Omental fat pad (tissue), 4 donors: ENCODE data around the gene TAS2R14. TPM values are rescaled to one million over a fixed set of nuclear protein-coding genes. Genes with fewer than 3 reads are reported as not detected.

Experiments used
- ATAC-seq: fragments of 150-250 bp; one replicate; pipeline ENCODE4 v1.9.1; 2016; ENCODE audit warnings: mild to moderate bottlenecking, moderate library complexity; ENCODE audit not compliant: low FRiP score
- DNase-seq: peaks from one replicate; pipeline ENCODE4 v3.0.0-alpha.2; 2019; ENCODE audit warnings: low spot score
- total RNA-seq, 4 donors: library from RNA; depleted of rRNA; stranded (reverse); fragments of >200 nt; gene quantifications; one replicate each; pipeline ENCODE4 v1.1.0, GENCODE V29; 2016
- TF ChIP-seq, protein P1 (sequence below), 3 donors: fragments of 450-650 bp; IDR thresholded peaks; one replicate each; pipeline ENCODE4 v1.5.1; 2016 to 2017; ENCODE audit warnings: antibody characterized with exemption in 3 of 3, mild to moderate bottlenecking in 3 of 3, moderate library complexity in 2 of 3

Gene TAS2R14
- total RNA-seq, 4 donors from 2014 or later, result 1.9 to 8.7 (median 3.0) TPM

DNA sequence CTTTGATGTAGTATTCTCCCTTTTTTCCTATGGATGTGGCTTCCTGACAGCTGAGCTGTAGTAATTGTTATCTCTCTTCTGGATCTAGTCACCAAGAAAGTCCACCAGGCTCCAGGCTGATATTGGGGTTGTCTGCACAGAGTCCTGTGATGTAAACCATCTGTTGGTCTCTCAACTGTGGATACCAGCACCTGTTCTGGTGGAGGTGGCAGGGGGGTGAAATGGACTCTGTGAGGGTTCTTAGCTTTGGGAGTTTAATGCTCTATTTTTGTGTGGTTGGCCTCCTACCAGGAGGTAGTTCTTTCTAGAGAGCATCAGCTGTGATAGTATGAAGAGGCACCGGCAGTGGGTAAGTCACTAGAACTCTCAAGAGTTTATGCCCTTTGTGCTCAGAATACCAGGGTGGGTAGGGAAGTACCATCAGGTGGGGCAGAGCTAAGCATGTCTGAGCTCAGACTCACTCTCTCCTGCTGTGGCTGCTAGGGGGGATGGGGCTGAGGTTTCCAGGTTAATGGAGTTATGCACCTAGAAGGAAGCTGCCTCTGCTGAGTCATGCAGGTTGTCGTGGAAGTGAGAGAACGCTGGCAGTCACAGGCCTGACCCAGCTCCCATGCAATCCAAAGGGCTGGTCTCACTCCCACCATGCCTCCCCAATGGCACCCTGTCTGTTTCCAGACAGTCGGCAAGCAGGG, 3.0 kb upstream of the TAS2R14 start:
- ATAC-seq, result no peak
- no peak for DNase-seq
- TF ChIP-seq, protein P1, sequence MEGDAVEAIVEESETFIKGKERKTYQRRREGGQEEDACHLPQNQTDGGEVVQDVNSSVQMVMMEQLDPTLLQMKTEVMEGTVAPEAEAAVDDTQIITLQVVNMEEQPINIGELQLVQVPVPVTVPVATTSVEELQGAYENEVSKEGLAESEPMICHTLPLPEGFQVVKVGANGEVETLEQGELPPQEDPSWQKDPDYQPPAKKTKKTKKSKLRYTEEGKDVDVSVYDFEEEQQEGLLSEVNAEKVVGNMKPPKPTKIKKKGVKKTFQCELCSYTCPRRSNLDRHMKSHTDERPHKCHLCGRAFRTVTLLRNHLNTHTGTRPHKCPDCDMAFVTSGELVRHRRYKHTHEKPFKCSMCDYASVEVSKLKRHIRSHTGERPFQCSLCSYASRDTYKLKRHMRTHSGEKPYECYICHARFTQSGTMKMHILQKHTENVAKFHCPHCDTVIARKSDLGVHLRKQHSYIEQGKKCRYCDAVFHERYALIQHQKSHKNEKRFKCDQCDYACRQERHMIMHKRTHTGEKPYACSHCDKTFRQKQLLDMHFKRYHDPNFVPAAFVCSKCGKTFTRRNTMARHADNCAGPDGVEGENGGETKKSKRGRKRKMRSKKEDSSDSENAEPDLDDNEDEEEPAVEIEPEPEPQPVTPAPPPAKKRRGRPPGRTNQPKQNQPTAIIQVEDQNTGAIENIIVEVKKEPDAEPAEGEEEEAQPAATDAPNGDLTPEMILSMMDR (IDR thresholded peaks at IDR 0.05), result no peak

DNA sequence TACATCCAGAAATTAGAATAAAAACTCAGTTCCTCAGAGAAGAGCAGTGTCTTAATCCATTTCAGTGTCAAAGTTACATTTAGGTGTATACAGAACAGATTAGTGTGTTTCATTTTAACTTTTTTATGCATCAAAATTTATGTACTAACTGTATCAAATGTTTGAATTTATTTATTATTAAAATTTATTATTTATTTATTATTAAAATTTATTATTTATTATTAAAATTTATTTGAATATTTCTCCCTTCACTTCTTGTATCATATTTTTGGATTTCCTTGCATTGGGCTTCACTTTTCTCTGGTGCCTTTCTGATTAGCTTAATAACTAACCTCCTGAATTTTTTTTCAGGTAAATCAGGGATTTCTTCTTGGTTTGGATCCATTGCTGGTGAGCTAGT, 2.3 kb upstream of the TAS2R14 start:
- DNase-seq (no peak), ATAC-seq (no peak)
- TF ChIP-seq, protein P1 (IDR thresholded peaks at IDR 0.05), result no peak

DNA sequence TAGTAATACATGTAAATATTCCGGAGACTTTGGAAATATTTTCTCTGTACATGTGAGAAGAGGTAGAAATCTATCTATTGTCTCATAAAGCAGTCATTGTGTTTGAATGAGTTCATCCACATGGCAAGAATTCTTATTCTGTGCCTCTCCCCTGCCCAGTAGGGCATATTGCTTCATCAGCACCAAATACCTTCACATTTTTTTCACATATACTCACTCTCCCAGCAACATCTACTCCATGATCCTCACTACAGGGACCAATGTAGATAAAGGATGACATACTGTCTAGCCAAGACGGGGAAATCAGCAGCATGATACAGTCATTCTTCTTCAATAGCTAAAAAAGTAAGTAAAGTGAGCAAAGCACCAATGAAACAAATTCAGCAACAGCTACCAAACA, 1.3 kb upstream of the TAS2R14 start:
- ATAC-seq, result no peak
- TF ChIP-seq, protein P1 (IDR thresholded peaks at IDR 0.05), result no peak
- DNase-seq, result no peak

DNA sequence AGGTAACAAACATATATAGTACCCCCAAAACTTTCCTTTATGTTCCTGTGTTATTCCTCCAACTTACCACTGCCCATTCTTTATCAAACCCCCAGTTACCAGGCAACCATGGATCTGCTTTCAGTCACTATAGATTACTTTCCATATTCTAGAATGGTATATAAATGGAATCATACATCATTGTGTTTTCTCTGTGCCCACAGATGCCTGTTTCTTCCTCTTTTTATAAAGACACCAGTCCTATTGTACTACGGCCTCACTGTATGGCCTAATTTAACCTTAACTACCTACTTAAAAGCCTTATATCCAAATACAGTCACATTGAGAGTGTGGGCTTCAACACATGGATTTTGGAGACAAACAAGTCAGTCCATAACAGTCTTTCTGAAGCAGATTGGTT, 2.6 kb downstream of the TAS2R14 start:
- TF ChIP-seq, protein P1 (IDR thresholded peaks at IDR 0.05), result no peak
- ATAC-seq (no peak), DNase-seq (no peak)

DNA sequence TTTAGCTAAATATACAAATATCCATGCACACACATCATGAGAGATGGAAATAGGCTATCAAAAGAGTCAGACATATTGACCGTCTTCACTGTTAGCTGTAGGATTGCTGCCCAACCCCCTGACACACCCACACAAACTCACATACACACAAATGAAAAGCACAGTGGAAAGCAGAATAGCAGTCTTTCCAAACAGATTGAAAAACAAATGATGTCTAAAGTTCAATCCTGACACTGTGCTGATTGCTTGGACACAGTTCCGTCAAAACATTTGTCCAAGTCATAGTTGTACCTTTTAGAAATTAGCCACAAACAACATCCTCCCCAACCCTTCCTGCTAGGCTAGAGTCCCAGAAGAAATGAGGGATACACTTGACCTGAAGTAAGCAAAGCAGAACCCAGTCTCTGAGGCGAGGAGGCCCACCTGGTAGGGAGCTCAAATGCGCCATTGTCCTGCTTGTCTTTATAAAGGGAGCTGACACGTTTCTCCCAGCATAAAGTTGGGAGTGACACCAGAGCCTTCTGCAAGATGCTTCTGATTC, 10.2 kb downstream of the TAS2R14 start, which contains the start of gene PRH2:
TSS of gene PRH2 (plus strand) at position 491 of the 541 bp plus-strand sequence. CDS start at position 529, 38 bp downstream.
- ATAC-seq, result no peak
- TF ChIP-seq, protein P1 (IDR thresholded peaks at IDR 0.05), result no peak
- DNase-seq, result no peak

DNA sequence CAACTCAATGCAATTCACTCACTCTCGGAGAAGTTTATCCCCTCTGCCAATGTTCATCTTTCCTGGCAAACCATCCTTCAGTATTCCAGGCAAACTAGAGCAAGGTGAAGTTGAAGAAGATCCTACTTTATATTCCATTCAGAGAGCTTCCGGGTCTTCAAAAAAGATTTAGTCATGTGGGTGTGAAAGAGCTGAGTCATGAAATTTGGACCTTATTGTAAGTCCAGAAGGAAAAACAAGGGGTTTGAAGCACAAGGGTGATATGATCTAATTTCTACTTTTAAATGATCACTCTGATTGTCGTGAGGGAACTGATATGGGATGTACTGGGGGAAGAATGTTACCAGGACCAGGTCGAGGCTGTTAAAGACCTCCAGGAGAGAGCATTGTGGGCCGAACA, 12.8 kb downstream of the TAS2R14 start:
- DNase-seq, result no peak
- ATAC-seq, result no peak
- TF ChIP-seq, protein P1 (IDR thresholded peaks at IDR 0.05), result no peak

DNA sequence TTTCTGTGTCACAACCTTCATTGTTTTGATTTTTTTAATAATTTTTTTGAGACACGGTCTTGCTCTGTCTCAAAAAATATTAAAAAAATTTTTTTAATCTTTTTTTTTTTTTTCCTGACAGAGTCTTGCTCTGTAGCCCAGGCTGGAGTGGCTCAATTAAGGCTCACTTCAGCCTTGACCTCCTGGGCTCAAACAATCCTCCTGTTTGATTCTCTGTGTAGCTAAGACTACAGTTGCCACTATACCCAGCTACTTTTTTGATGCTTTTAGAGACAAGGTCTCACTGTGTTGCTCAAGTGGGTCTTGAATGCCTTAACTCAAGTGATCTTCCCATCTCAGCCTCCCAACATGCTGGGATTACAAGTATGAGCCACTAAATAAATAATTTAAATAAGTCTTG, 19.3 kb downstream of the TAS2R14 start:
- no peak for ATAC-seq
- TF ChIP-seq, protein P1 (IDR thresholded peaks at IDR 0.05), result no peak
- DNase-seq, result no peak
